Measurements from ENCODE around the gene SCAMP3. TPM values are rescaled to one million over a fixed set of nuclear protein-coding genes. Genes with fewer than 3 reads are reported as not detected.

SCAMP3 gene
- total and polyA plus RNA-seq, 2 donors (not counting 3 experiments of a cell fraction or from before 2014, with no cell fraction given): 80.1 to 306 TPM

DNA sequence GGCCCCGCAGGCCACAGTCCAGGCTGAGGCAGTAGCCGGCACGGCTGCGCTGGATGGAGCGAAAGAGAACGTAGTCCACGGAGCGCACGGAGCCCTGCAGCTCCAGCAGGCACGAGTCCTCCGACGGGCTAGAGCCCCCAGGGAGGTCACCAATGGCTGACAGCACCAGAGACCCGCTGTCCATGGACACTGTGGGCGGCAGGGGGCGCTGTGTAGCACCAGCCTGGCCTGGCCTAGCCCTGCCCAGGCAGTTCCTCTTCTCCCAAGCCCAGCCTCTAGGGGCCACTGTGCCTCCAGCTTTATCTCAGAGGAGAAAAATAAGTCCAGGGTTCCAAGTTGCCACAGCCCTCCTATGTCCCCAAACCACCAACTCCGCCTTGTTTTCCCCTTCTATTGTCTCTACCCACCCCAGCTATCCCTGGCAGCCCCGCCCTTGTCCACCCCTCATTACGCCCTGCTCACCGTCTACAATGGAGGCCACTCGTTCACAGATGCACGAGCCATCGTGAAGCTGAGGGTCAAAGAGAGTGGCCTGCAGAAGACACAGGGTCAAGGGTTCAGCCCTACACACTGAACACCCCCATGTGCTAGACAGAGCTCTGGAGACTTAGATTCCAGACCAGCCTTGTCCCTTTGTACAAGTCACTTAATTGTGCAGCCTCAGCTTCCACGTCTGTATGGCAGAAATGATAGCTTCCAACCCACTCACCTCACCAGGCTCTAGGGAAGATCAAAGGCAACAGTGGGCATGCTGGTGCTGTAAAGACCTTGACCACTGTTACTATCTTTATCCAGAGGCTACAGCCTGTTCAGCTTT, 11.3 kb downstream of the SCAMP3 start:
- Histone ChIP-seq H3K4me2 (ENCODE audit: insufficient read depth, low read length) (peak overlapping the region; percentile 17), H3K9ac (replicated peaks; ENCODE audit: extremely low read depth, insufficient read depth, low read length) (no peak overlapping the region), H3K4me3 (replicated peaks in 1 of 3; ENCODE audit: insufficient read depth in 1 of 3, low read depth in 1 of 3, low read length in 3 of 3) (peak overlapping the region in 1 of 3 experiments; percentile 12), H2AFZ (ENCODE audit: low read depth, low read length) (peak overlapping the region; percentile 76), H3K9me1 (replicated peaks; ENCODE audit: control insufficient read depth, extremely low read depth, insufficient read depth, low read length) (no peaks in the 10 kb centered on the region), H3K27ac (ENCODE audit: insufficient read depth, low read depth, low read length) (no peak overlapping the region), H3K27me3 (ENCODE audit: control insufficient read depth in 2 of 2, insufficient read depth in 2 of 2, low read length in 2 of 2) (no peaks in the 10 kb centered on the region), H3K9me3 (replicated peaks; ENCODE audit: control insufficient read depth, insufficient read depth, low read length) (no peaks in the 10 kb centered on the region), H3K36me3 (ENCODE audit: control insufficient read depth in 2 of 2, extremely low read depth in 1 of 2, insufficient read depth in 2 of 2, low read length in 2 of 2) (peaks cover 3 to 14% of the 10 kb centered on the region in 2 experiments), H3K79me2 (ENCODE audit: control insufficient read depth, insufficient read depth, low read length) (peaks cover 9% of the 10 kb centered on the region), H4K20me1 (replicated peaks; ENCODE audit: control insufficient read depth, extremely low read depth, insufficient read depth, low read length) (no peaks in the 10 kb centered on the region), H3K4me1 (ENCODE audit: control insufficient read depth, extremely low read depth, insufficient read depth, low read length) (peaks cover 26% of the 10 kb centered on the region)
- ChIA-PET POLR2A (interaction anchor here (1.0 kb wide), 1 partner anchor 71 kb away, joined by 8 read pairs; no protein-coding TSS in a partner anchor), CTCF (interaction anchor here (0.7 to 5.8 kb wide), 42 partner anchors 9 to 478 kb away, joined by 3 to 115 read pairs (median 6); partner anchors contain the start of genes ASH1L, CLK2, FDPS and HCN3)
- dilution Hi-C loops (cut with MboI; ENCODE audit: extremely low pct_ligation_motif_present, low sequenced_read_pairs) (no loop called here), intact Hi-C loops (cut with micrococcal nuclease) (loop anchor here (1.0 to 10.0 kb wide), 5 partner anchors 57 to 397 kb away; partner anchors contain the start of genes ASH1L and FDPS)
- BruUV-seq (replicated peaks): no TSS peak
- no peak for TF ChIP-seq JUN (IDR thresholded peaks at IDR 0.05; ENCODE audit: borderline replicate concordance, insufficient read depth, insufficient read length, low read depth)
- TF ChIP-seq, protein P1, sequence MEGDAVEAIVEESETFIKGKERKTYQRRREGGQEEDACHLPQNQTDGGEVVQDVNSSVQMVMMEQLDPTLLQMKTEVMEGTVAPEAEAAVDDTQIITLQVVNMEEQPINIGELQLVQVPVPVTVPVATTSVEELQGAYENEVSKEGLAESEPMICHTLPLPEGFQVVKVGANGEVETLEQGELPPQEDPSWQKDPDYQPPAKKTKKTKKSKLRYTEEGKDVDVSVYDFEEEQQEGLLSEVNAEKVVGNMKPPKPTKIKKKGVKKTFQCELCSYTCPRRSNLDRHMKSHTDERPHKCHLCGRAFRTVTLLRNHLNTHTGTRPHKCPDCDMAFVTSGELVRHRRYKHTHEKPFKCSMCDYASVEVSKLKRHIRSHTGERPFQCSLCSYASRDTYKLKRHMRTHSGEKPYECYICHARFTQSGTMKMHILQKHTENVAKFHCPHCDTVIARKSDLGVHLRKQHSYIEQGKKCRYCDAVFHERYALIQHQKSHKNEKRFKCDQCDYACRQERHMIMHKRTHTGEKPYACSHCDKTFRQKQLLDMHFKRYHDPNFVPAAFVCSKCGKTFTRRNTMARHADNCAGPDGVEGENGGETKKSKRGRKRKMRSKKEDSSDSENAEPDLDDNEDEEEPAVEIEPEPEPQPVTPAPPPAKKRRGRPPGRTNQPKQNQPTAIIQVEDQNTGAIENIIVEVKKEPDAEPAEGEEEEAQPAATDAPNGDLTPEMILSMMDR (IDR thresholded peaks at IDR 0.05; ENCODE audit: extremely low read depth in 1 of 2, insufficient read depth in 1 of 2, low read depth in 1 of 2, low read length in 2 of 2): peak; percentile 100
- DNase-seq (ENCODE audit: low read depth, low spot score) (peak; percentile 89), FAIRE-seq (peak; percentile 99)

DNA sequence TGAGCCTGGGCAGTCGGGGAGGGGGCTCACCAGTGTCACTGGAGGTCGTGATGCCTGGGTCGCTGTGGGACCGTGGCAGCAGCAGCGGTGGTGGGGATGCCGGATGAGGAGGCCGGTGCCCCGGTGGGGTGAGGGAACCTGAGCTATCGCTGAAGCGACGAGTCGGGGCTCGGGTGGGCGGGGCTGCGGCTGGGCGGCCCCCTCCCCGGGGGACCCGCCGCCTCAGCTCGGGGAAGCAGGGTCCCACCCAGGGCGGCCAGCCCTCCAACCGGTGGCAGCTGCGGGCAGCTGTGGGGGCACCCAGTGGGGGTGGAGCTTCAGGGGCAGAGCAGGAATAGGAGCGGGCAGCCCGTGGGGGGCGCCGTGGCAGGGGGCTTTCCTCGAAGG, 11.9 kb downstream of the SCAMP3 start:
- DNase-seq (ENCODE audit: low read depth, low spot score): no peak
- no peaks in the 10 kb centered on the region for H4K20me1 ChIP-seq (replicated peaks; ENCODE audit: control insufficient read depth, extremely low read depth, insufficient read depth, low read length)
- peaks cover 3 to 14% of the 10 kb centered on the region in 2 experiments for H3K36me3 ChIP-seq (ENCODE audit: control insufficient read depth in 2 of 2, extremely low read depth in 1 of 2, insufficient read depth in 2 of 2, low read length in 2 of 2)
- no peak for FAIRE-seq
- no peak overlapping the region for H3K27ac ChIP-seq (ENCODE audit: insufficient read depth, low read depth, low read length)
- TF ChIP-seq FOS (IDR thresholded peaks at IDR 0.05; ENCODE audit: borderline replicate concordance, insufficient read depth, low read length) (no peak), POLR2AphosphoS5 (IDR thresholded peaks at IDR 0.05; ENCODE audit: insufficient read depth, low read depth, low read length) (no peak), MYC (IDR thresholded peaks at IDR 0.05; ENCODE audit: low read depth, low read length) (no peak), EZH2 (IDR thresholded peaks at IDR 0.05; ENCODE audit: borderline replicate concordance, low read depth, low read length, severe bottlenecking) (no peak), GATA2 (IDR thresholded peaks at IDR 0.05; ENCODE audit: insufficient read depth, insufficient read length, low read depth, low read length) (no peak), POLR2A (IDR thresholded peaks at IDR 0.05; ENCODE audit: low read depth, low read length) (no peak), JUN (IDR thresholded peaks at IDR 0.05; ENCODE audit: borderline replicate concordance, insufficient read depth, insufficient read length, low read depth) (no peak)
- TF ChIP-seq, protein P2, sequence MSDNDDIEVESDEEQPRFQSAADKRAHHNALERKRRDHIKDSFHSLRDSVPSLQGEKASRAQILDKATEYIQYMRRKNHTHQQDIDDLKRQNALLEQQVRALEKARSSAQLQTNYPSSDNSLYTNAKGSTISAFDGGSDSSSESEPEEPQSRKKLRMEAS (IDR thresholded peaks at IDR 0.05; ENCODE audit: insufficient read depth, insufficient read length): no peak
- TF ChIP-seq, protein P1 (IDR thresholded peaks at IDR 0.05; ENCODE audit: extremely low read depth in 1 of 2, insufficient read depth in 1 of 2, low read depth in 1 of 2, low read length in 2 of 2): no peak
- BruUV-seq (replicated peaks): no TSS peak
- H3K27me3 ChIP-seq (ENCODE audit: control insufficient read depth in 2 of 2, insufficient read depth in 2 of 2, low read length in 2 of 2): no peaks in the 10 kb centered on the region
- peak overlapping the region; percentile 76 for H2AFZ ChIP-seq (ENCODE audit: low read depth, low read length)
- peak overlapping the region; percentile 17 for H3K4me2 ChIP-seq (ENCODE audit: insufficient read depth, low read length)
- ChIA-PET CTCF (interaction anchor here (0.7 to 5.8 kb wide), 31 partner anchors 9 to 479 kb away, joined by 3 to 115 read pairs (median 9); partner anchors contain the start of genes ASH1L, CLK2, FDPS and HCN3), POLR2A (interaction anchor here (1.0 kb wide), 1 partner anchor 72 kb away, joined by 8 read pairs; no protein-coding TSS in a partner anchor)
- H3K4me1 ChIP-seq (ENCODE audit: control insufficient read depth, extremely low read depth, insufficient read depth, low read length): peaks cover 23% of the 10 kb centered on the region
- intact Hi-C loops (cut with micrococcal nuclease): loop anchor here (1.0 to 10.0 kb wide), 5 partner anchors 58 to 398 kb away; partner anchors contain the start of genes ASH1L and FDPS
- no peaks in the 10 kb centered on the region for H3K9me1 ChIP-seq (replicated peaks; ENCODE audit: control insufficient read depth, extremely low read depth, insufficient read depth, low read length)
- no peaks in the 10 kb centered on the region for H3K9me3 ChIP-seq (replicated peaks; ENCODE audit: control insufficient read depth, insufficient read depth, low read length)
- H3K9ac ChIP-seq (replicated peaks; ENCODE audit: extremely low read depth, insufficient read depth, low read length): no peak overlapping the region
- peaks cover 9% of the 10 kb centered on the region for H3K79me2 ChIP-seq (ENCODE audit: control insufficient read depth, insufficient read depth, low read length)
- dilution Hi-C loops (cut with MboI; ENCODE audit: extremely low pct_ligation_motif_present, low sequenced_read_pairs): no loop called here
- H3K4me3 ChIP-seq (replicated peaks in 1 of 3; ENCODE audit: insufficient read depth in 1 of 3, low read depth in 1 of 3, low read length in 3 of 3): peak overlapping the region in 1 of 3 experiments; percentile 12

All from endothelial cell of umbilical vein (primary cell).